ENCODE measurements around the gene PXN.
A peak's percentile ranks its signal among the peaks of the same experiment; 100 is the strongest.
"Not testable (repeated sequence)": the region's sequence is repeated elsewhere in the genome, so short reads cannot be mapped to it uniquely, and the experiment has no call there.

Gene PXN

DNA sequence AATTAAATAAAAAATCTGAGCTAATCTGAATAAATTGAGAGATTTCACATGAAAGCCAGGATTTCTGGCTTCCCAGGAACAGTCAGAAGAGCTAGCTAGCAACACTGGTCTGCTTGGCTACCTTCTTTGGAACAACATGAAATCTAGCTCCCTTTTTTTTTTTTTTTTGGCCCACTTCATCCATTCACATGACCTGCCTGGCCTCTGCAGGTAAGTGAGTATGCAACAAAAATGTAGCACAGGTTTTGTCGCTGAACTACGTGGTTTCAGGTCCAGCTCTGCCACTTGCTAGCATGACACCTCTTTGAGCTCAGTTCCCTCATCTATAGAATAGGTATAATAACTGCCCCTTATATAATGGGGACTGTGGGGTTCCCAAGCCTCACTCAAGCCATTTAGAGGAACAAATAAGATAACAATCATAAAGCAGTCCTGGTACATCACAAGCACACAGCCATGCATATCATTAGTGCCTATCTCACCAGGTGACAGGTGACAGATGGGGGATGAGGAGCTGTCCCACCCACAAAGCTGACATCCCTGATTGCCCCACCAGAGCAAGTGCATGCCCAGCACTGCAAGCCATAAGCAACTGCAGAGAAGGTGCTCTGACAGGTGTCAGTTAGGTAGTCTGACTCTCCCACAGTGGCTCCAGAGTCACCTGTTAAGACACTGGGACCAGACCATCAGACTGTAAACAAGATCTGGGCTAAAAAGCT, 25.6 kb downstream of the PXN start:
- no peak for DNase-seq

DNA sequence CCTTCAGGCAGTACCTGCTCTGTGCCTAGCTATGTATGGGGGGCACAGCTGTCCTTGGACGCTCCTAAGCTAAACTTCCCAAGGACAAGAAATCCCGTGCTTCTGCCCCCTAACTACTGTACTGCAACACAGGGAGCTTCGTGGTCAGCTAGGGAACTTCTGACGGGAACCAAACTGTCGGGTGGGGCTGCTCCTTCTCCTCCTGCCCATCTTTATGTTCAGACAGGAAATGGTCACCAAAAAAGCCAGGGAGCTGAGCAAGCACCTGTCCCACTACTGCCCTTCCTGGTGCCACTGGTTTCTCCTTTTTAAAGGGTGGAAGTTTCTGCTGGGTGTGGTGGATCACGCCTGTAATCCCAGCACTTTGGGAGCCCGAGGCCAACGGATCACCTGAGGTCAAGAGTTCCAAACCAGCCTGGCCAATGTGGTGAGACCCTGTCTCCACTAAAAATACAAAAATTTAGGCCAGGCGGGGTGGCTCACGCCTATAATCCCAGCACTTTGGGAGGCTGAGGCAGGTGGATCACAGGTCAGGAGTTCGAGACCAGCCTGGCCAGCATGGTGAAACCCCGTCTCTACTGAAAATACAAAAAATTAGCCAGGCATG, 26.6 kb downstream of the PXN start:
- no peak for DNase-seq

DNA sequence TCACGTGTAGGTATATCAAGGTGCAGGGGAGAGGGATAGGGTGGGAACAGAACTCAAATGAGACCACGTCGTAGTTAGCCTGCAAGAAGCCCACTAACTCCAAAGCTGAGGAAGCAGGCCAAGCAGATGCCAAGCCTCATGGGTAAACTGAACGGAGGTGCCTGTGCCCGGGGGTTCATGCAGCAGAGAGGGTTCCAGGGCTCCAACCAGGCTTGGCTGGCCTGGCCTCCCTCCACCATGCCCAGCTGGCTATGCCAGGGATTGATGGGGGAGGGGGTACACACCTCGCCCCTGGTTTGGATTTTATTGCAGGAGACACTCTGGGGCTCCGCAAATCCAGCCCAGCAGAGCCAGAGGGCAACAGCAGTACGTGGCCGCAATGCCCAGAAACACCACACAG, 27.3 kb downstream of the PXN start:
- DNase-seq, result no peak

DNA sequence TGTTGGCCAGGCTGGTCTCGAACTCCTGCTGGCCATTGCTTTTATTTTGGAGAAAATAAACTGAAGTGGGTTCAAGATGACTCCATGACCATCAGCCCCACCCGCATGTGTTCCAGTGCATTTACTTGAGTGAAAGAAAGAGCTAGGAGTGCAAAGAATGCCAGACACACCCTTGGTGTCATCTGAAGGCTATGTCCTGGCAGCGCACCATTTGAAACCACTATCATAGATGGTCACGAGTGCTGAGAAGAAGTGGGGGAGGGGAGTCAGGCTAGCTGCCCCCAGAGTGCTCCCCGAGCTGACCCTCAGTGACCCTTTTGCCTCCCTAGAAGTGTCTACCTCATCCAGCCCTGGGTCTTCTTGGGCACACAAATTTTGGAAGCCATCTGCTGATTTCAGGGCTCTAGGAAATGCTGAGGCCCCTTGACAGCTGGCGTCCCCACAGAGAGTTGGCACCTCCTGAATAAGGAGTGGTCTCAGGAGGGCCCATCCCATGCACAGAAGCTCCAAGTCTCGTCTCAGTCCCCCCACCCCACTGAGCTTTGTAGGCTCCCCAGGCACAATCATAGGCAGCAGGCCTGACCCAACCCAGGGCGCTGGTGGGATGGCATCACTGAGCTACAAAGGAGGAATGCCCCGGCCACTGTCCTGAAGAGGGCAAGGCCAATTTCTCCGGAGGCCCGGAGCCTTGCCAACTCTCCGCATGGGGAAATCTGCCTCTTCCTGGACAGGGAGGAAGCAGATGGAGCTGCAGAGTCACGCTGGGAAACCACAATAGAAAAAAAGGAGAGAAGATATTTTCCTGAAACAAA, 28.0 kb downstream of the PXN start:
- no peak for DNase-seq

DNA sequence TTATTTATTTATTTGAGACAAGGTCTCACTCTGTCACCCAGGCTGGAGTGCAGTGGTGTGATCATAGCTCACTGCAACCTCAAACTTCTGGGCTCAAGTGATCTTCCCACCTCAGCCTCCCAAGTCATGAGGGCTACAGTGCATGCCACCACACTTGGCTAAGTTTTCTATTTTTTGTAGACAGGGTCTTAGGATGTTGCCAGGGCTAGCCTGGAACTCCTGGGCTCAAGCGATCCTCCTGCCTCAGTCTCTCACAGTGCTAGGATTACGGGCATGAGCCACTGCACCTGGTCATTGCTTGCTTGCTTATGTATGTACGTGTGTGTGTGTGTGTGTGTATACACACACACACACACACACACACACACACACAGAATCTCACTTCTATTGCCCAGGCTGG, 28.7 kb downstream of the PXN start:
- not testable (repeated sequence) for DNase-seq

DNA sequence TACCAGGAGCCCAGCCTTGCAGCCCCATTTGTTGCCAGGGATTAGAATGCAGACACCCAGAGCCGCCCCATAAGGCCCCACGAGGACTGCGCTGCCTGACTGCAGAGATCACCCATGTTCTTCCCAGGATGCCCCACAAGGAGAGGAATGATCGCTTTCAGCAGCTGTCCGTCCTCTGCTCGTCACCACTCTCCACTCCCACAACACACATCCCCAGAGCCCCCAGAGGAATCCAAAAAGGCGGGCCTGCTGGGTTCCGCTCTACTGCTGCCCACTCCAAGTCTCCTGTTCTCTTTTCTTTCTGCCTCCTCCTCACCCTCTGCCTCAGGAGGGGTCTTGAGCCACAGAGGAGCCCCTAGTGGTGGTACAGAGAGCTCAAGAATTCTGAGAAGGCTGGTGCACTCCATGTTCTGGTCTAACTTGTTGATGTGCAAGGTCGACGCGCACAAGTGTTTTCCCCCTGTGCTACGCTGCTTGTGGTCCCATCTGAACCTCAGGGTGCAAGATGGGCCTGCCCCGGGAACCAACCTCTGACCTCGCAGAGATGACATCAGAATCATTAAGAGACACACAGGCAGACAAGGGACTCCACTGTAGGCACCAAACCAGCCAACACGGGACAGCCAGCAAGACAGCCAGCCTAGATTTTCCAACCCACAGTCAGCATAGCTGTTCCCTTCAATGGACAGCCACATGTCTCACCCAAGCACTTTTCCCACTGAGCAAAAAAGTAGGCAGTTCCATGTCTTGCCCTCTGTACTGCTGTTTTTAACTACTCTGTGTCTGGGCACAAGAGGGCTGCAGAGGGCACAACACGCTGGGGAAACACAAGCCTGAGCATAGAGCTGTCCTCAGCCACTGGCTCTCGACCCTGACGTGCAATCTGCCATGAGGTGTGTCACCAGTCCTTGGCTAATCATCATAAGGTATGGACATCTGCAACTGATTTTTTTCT, 29.9 kb downstream of the PXN start:
- DNase-seq, result no peak

DNA sequence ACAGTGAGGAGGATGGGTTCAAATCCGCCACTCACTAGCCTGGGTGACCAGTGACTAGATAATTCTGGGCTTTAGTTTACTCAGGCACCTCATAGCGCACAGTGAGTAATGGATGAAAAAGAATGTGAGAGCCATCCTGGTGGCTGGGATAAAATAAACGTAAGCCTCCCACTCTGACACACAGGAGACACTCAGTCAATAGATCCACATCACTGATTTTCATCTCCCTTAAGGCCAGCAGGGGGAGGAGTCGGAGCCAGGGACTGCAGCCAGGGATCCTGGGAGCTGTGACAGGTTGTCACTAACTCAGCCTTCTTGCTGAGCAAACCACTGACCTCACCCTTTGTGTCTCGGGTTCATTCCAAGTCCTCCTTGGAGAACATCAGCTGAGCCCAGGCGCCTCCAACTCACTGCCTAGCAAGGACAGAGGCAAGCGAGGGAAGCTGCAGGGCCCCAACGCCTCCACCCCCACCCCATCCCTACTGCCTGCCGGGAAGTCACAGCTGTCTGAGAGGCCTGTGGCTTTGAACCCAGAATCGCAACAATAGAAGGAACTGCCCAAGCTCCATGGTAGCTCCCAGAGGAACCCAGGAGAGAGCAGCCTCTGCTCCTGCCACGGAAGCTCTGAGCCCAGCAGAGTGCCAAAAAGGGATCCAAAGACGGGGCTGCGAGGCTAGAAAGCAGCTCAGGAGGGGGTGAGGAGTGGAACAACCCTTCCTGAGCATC, 30.7 kb downstream of the PXN start:
- no peak for DNase-seq

DNA sequence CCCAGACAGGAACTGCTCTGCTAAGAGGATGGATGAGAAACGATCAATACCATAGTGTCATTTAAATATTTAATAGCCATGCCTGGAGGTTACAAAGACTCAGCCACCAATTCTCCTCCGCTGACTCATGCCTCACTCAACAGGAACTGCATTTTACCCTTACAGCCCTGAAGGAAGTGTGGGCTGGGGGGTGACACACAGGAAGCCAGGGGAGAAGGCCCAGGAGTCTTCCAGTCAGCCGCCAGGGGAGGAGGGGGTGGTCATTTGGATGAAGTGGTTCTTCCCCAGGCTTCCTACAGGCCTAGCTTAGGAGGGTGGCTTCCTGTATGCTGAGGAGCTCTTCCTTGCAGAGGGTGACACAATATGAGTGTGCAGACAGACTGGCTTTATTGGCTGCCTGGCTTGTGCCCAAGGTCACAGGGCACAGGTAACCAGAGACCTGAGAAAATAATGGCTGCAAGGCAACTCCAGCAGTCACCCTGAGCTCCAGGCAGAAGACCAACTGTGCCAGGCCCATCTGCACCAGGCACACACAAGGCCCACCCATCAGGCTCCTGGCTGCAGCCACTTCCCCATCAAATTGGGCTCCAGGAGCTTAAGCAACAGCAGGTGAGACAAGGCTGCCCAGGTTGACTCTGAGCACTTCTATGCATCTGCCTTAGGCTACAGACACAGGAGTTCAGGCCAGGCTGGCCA, 34.1 kb downstream of the PXN start:
- DNase-seq, result peak; percentile 68

DNA sequence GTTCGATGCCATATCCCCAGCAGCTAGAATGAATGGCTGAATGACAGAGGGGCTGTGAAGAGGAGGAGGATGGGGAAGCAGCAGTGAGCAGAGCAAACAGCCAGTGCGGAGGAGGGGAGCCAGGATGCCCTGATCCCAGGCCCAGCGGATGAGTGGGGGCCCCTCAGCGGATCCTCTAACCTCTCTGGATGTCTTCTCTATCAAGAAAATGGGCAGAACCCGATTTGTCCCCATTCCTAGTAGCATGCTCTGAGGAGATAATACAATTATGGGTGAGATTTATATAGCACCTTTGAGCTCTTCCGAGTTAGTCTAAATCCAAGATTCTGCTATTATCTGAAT, 34.6 kb downstream of the PXN start:
- DNase-seq, result no peak

DNA sequence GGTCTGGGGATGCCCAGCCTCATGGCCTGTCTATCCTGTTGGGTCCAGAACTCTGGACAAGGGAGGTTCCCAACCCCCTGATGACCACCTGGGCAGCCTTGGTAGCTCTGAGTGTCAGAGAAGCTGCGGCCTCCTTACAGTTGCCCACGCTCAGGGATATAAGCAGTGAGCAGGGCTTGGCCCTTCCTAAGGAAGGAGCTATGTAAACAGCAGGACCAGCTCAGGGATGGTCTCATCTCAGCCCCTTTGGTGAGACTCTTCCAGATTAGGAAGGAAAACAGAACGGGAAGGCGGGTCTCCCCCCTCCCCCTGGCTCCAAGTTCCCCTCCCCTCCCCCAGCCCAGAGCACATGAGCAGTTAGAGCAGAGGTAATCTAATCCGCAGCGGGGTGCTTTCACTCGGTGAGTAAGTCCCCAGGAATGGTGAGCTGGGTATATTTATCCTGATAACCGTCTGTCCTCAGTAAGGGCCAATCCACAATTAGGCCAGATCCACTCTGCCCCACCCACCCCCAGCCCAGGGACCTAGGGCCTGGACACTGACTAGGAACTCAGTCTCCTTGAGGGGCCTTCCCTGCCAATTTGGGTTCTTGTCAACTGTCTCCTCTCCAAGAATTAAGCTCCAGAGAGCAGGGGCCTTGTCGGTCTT, 35.1 kb downstream of the PXN start:
- DNase-seq, result no peak

DNA sequence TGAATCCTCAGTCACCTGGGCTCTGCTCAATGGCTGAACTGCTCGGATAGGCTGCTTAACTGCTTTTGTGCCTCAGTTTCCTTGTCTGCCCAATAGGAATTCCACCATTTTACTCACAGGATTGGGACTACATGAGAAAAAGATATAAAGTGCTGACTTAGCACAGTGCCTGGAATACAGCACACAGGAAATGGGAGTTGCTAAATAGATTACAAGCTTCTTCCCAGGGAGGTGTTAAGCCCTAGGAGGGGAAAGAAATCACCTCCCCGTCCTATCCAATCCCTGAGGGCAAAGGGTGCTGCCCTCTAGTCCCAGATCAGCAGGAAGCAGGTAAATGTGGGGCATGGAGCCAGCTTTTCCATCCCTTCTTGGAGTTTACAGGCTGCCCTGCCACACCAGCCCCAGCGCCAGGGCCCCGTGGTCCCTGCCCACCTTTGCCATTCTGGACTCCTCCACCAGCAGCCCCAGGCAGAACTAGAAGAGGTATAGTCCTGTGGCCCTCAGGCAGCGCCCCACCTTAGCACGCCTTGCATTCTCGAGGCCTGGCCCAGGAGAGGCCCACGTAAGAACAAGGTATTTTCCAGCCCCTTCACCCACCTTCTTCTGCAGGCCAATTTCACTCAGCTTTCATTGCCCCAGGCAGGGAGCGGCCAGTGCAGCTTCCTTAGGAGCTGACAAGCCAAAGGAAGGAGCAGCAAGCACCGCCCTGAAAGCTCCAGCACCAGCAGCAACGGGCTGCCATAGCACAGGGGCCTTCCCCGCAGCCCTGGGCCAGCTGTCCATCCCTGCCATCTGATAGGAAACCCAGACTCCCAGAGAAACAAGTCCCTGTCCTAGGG, 35.8 kb downstream of the PXN start:
- no peak for DNase-seq

DNA sequence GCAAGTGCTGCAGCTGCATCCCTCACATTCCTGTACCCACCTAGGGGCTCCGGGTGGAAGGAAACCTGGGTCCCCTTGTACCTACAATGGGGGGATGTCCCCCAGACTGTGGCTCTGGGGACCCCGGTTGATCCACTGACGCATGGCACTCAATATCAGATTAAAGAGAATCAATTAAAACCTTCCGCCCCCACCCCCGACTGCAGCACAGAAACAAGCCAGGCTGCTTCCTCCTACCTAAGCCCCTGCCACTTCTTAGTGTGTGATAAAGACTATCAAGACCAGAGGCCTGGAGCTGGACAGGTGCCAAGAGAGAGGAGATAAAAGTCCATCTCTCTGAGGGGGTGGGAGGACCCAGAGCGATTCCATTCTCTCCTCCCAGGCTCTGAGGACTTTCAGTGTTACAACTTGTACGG, 36.5 kb downstream of the PXN start:
- DNase-seq, result no peak

DNA sequence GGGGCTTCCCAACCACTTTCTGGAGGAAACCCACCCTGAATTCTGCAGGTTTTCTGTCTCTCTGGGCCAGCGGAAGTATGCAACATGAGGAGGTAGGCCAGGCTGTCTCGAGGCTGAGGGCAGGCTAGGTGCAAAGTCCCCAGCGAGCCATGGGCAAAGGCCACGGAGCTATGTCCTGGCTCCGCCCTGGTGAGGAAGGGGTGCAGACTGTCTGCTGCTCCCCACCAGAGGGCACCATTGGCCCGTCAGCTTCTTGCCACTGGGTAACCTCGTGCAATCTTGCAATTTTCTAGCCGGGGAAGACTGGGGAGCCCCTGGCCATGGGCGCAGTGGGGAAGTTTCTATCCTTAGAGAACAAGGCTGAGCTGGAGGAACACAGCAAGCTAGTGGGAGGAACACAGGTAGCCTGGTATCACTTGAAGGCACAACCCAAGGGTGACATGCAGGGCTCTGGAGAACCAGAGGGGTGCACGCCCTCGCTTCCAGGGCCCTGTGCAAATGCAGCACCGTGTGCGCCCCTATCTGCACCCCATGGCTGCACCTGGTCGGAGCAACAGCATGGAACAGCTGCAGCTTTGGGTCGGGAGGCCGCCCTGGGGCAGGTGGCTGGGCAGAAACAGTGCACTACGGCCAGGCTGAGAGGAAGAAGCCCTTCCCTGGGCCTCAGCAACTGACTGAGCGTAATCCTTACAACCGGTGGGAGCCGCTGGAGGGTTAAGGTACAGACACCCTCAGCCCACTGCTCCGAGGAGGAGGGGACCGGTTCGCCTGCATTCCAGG, 37.0 kb downstream of the PXN start:
- peak; percentile 89 for DNase-seq

DNA sequence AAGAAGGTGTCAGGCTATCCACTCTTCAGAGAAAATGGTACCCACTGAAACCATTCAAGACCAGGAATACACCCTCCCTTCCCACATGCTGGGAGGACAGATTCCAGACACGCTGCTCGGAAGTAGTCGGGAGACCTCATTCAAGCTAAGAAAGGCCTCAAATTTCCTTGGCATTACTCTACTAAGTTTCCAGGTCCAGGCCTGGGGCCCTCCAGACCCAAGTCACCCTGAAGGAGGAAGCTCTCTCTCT, 37.6 kb downstream of the PXN start:
- no peak for DNase-seq

DNA sequence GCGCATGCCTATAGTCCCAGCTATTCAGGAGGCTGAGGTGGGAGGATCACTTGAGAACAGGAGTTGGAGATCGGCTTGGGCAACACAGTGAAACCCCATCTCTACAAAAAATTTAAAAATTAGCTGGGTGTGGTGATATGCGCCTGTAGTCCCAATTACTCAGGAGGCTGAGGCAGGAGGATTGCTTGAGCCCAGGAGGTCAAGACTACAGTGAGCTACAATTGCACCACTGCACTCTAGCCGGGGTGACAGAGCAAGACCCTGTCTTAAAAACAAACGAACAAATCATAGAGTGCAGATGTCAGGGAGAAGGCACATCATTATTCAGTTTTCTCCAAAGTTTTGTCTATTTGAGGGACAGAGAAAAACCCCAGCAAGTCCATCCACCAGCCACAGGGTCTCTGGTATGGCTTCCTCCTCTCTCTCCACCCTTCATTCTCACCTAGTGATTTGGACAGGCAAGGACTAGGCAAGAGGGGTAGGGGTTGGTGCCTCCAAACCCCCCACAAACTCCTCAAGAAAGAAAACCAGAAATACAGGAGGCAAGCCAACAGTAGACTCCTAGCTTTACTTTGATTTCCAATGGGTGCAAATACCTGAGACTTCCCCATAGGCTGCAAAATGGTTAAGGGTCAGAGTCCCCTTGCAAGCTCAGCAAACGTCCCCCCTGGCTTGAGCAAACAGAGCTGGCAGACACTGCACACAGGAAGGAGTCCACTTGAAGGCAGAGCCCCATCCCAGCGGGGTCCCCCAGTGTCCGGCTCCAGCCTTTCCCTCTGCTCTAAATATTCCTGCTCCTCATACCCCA, 38.1 kb downstream of the PXN start:
- DNase-seq, result no peak

DNA sequence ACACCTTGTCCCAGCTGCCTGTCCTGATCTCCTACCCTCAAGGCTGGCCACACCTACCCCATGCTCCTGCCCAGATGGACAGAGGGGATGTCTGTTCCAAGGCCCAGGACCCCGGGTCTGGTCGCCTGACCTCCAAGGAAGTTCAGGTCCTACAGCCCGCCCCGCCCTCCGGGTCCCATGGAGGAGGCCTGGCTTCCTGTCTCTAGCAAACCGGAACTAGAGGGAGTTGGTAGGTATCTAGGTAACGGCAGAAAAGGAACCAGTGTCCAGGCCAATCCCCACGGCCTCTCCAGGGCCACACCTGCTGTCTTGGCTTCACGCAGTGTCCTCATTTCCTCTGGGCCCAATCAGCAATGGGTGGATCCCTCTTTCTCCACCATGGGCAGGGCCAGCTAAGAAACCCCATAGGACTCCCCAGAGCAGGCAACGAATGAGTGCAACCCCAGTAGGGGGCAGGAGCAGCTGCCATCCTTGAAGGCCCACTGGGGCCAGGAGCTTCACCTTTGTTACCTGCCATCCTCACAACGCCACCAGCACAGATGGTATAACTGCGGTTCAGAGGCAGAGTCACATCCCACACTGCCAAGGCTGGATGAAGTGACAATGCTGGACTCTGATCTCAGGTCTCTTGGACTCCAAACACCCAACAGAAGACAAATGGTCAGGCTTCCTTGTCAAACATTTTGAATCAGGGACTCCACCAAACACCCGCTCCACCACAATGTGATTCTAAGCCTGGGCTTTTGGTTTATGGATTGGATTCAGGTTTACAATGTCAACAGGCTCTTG, 39.5 kb downstream of the PXN start:
- no peak for DNase-seq

DNA sequence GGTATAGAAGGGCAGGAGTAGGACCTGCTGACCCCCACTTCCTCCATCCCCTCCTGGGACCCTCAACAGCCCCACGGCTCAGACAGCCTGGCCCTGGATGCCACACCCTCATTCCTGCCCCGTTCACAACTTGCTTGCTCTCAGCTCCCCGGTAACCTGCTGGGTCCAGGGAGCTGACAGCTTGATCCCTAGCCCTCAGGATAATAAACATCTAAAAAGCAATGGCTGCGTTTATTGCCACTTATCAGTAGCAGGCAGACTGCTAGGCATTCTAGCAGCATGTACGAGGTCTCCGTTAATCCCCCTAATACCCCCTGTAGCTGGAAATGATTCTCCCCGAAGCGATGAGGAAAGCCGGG, 40.4 kb downstream of the PXN start:
- no peak for DNase-seq
